HepG2 (cell line): ENCODE measurements around the gene GAN.

ENCODE experiments used
- CEBPG ChIP-seq: IDR thresholded peaks from 2 replicates; pipeline ENCODE4 v1.6.1; 2016
- CTCF ChIP-seq: sonication (generic); formaldehyde crosslinking; IDR thresholded peaks from 2 replicates; pipeline ENCODE4 v1.5.0; 2020; ENCODE audit warnings: mild to moderate bottlenecking, missing genetic modification reagents, moderate library complexity
- KAT8 ChIP-seq: IDR thresholded peaks from 2 replicates; pipeline ENCODE4 v1.6.1; 2016; ENCODE audit warnings: missing genetic modification reagents, missing compliant biosample characterization
- NR2F1 ChIP-seq, 2 experiments: fragments of 450-650 bp in 1 of 2; formaldehyde crosslinking in 1 of 2; IDR thresholded peaks; 2 replicates each; pipeline versions ENCODE4 v1.5.0 to v1.6.1; 2016 to 2020; ENCODE audit warnings: mild to moderate bottlenecking in 1 of 2, missing compliant biosample characterization in 1 of 2, missing genetic modification reagents in 1 of 2, moderate library complexity in 1 of 2
- PRDM10 ChIP-seq: sonication (generic); formaldehyde crosslinking; IDR thresholded peaks from 2 replicates; pipeline ENCODE4 v1.4.0; 2020; ENCODE audit warnings: low read depth, missing genetic modification reagents
- ZNF431 ChIP-seq: sonication (generic); formaldehyde crosslinking; IDR thresholded peaks from 2 replicates; pipeline ENCODE4 v1.9.0; 2022; ENCODE audit warnings: missing genetic modification reagents, low read depth, mild to moderate bottlenecking, borderline replicate concordance

GRCh38 chr16:81268509-81268908 lies 46.3 kb upstream of the GAN start:
- no peak for TF ChIP-seq ZNF431 (CRISPR knock-in tag)
- TF ChIP-seq NR2F1 (CRISPR knock-in tag; IDR thresholded peaks at IDR 0.05) = no peak
- TF ChIP-seq CEBPG (CRISPR knock-in tag) = no peak
- no peak for TF ChIP-seq CTCF (CRISPR knock-in tag)
- no peak for TF ChIP-seq KAT8
- TF ChIP-seq PRDM10 (CRISPR knock-in tag) = no peak
